ENCODE results near the gene KAZN. TPM values are rescaled to one million over a fixed set of nuclear protein-coding genes. Genes with fewer than 3 reads are reported as not detected.
A peak's percentile ranks its signal among the peaks of the same experiment; 100 is the strongest.

KAZN gene
- total and polyA plus RNA-seq, 2 donors from 2014 or later: 17.4 to 60.8 TPM

DNA sequence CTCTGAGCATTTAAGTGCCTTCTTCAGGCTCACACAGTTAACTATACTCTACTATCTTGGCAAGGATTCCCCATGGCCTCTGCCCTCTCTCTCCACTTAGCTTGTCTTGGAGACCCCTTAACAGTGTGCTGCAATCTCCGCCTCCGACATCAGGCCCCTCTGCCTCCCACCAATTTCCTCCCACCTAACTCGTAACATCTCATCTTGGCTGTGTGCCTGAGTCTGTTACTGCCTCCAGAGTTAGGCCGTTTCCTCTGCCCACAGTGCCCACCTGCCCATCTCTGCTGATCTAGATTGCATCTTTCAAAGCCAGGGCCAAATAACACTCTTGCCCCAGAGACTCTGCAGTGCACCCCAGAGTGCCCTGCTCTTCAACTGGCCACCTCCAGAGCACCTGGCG lies 310.8 kb downstream of the KAZN start:
- intact Hi-C loops (cut with DNase I): no loop called here
- H3K27me3 ChIP-seq (ENCODE audit: control insufficient read depth, insufficient read depth, low read length): no peaks in the 10 kb centered on the region
- TF ChIP-seq, protein P1, sequence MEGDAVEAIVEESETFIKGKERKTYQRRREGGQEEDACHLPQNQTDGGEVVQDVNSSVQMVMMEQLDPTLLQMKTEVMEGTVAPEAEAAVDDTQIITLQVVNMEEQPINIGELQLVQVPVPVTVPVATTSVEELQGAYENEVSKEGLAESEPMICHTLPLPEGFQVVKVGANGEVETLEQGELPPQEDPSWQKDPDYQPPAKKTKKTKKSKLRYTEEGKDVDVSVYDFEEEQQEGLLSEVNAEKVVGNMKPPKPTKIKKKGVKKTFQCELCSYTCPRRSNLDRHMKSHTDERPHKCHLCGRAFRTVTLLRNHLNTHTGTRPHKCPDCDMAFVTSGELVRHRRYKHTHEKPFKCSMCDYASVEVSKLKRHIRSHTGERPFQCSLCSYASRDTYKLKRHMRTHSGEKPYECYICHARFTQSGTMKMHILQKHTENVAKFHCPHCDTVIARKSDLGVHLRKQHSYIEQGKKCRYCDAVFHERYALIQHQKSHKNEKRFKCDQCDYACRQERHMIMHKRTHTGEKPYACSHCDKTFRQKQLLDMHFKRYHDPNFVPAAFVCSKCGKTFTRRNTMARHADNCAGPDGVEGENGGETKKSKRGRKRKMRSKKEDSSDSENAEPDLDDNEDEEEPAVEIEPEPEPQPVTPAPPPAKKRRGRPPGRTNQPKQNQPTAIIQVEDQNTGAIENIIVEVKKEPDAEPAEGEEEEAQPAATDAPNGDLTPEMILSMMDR (IDR thresholded peaks at IDR 0.05; ENCODE audit: borderline replicate concordance, extremely low read depth, insufficient read depth): no peak
- no peak overlapping the region for H3K4me3 ChIP-seq (ENCODE audit: low read length in 3 of 3)
- no peaks in the 10 kb centered on the region for H3K9me3 ChIP-seq (ENCODE audit: control insufficient read depth in 2 of 3, insufficient read depth in 1 of 3, low read length in 3 of 3)
- DNase-seq (no peak), FAIRE-seq (no peak)
- peaks cover 3 to 26% (median 21%) of the 10 kb centered on the region in 3 donors for H3K4me1 ChIP-seq (ENCODE audit: control insufficient read depth in 2 of 3, insufficient read depth in 2 of 3, low read depth in 1 of 3, low read length in 3 of 3)
- H3K27ac ChIP-seq (ENCODE audit: low read depth in 2 of 2, low read length in 2 of 2): no peak overlapping the region
- H3K9ac ChIP-seq (ENCODE audit: low read length in 3 of 3): no peak overlapping the region
- no peaks in the 10 kb centered on the region for H3K36me3 ChIP-seq (ENCODE audit: control insufficient read depth in 2 of 3, insufficient read depth in 3 of 3, low read length in 3 of 3)

DNA sequence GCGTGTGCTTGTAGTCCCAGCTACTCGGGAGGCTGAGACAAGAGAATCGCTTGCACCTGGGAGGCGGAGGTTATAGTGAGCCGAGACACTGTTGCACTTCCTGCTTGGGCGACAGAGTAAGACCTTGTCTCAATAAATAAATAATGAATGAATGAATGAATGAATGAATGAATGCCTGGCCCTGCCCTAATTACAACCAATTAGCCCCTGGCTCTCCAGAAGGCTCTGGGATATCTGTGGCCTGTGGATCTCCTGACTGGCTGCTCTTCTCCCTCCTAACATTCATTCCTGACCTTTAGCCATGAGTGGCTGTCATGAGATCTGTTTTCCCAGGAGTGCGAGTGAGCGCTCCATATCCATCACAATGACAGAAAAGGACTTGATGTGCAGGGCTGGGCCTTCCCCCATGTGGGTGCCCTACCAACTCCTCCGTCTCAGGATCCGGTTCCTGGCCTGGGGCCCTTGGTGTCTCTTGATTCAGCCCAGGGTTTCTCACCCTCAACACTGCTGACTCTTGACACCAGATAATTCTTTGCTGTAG lies 311.5 kb downstream of the KAZN start:
- no peak overlapping the region for H3K27ac ChIP-seq (ENCODE audit: low read depth in 2 of 2, low read length in 2 of 2)
- DNase-seq (peak in 1 of 5 donors; percentile 52), FAIRE-seq (no peak)
- H3K27me3 ChIP-seq (ENCODE audit: control insufficient read depth, insufficient read depth, low read length): no peaks in the 10 kb centered on the region
- intact Hi-C loops (cut with DNase I): no loop called here
- TF ChIP-seq, protein P1 (IDR thresholded peaks at IDR 0.05; ENCODE audit: borderline replicate concordance, extremely low read depth, insufficient read depth): no peak
- no peaks in the 10 kb centered on the region for H3K9me3 ChIP-seq (ENCODE audit: control insufficient read depth in 2 of 3, insufficient read depth in 1 of 3, low read length in 3 of 3)
- H3K4me3 ChIP-seq (ENCODE audit: low read length in 3 of 3): no peak overlapping the region
- H3K9ac ChIP-seq (ENCODE audit: low read length in 3 of 3): no peak overlapping the region
- peaks cover 3 to 26% (median 22%) of the 10 kb centered on the region in 3 donors for H3K4me1 ChIP-seq (ENCODE audit: control insufficient read depth in 2 of 3, insufficient read depth in 2 of 3, low read depth in 1 of 3, low read length in 3 of 3)
- H3K36me3 ChIP-seq (ENCODE audit: control insufficient read depth in 2 of 3, insufficient read depth in 3 of 3, low read length in 3 of 3): no peaks in the 10 kb centered on the region

DNA sequence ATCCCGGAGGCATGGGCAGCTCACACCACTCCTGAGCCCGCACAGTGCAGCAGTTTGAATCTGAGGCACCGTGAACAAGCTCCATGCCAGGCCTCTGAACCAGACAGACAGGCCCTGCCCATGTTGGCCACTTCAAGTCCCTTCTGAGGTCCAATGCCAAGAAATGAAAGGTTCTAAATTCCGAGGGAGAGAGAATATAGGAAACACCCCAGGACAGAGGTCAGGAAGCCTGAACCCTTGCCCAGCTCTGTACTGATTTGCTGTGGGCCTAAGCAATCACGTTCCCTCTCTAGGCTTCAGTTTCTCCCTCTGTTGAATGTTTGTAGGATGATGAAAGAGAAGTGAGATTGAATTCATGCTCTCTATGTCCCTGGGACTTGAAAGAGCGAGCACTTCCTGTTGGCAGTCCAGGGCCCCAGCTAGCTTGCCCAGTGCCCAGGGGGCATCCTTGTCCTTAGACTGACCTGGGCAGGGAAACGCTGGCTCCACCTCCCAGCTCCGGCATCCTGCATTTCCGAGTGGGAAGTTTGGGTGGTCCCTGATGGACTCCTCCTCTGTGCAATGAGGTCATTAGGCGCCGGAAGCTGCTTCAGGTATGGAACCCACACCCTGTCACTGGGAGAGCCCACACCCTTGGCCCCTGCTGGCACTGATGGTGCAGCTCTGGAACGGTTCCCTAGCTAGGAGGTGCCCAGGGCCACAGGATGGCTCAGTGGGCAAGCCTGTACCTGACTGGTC lies 312.7 kb downstream of the KAZN start:
- no peaks in the 10 kb centered on the region for H3K36me3 ChIP-seq (ENCODE audit: control insufficient read depth in 2 of 3, insufficient read depth in 3 of 3, low read length in 3 of 3)
- H3K27me3 ChIP-seq (ENCODE audit: control insufficient read depth, insufficient read depth, low read length): no peaks in the 10 kb centered on the region
- peak overlapping the region in 1 of 3 donors; percentile 5 for H3K9ac ChIP-seq (ENCODE audit: low read length in 3 of 3)
- no peaks in the 10 kb centered on the region for H3K9me3 ChIP-seq (ENCODE audit: control insufficient read depth in 2 of 3, insufficient read depth in 1 of 3, low read length in 3 of 3)
- peak overlapping the region; percentile 19 to 48 for H3K27ac ChIP-seq (ENCODE audit: low read depth in 2 of 2, low read length in 2 of 2)
- H3K4me1 ChIP-seq (ENCODE audit: control insufficient read depth in 2 of 3, insufficient read depth in 2 of 3, low read depth in 1 of 3, low read length in 3 of 3): peaks cover 3 to 26% (median 22%) of the 10 kb centered on the region in 3 donors
- FAIRE-seq: no peak
- H3K4me3 ChIP-seq (ENCODE audit: low read length in 3 of 3): no peak overlapping the region
- intact Hi-C loops (cut with DNase I): no loop called here
- TF ChIP-seq, protein P1 (IDR thresholded peaks at IDR 0.05; ENCODE audit: borderline replicate concordance, extremely low read depth, insufficient read depth): no peak
- DNase-seq: peak in 2 of 5 donors; percentile 44 to 86

Measured in kidney (tissue), 14 donors.